Activated B cell treated with CpG ODN at 0.5 μM for 24 hours (primary cell): ENCODE results near the gene SCLY. TPM values are rescaled to one million over a fixed set of nuclear protein-coding genes. Genes with fewer than 3 reads are reported as not detected.

ENCODE experiments used
- ATAC-seq: fragments of 200-7000 bp; cut with Tn5 transposase; one replicate; pipeline ENCODE4 v1.10.0; 2021; ENCODE audit warnings: low read depth, mild to moderate bottlenecking, moderate library complexity
- CTCF ChIA-PET: fragments of 350-600 bp; sonication (Branson Sonifier 250); formaldehyde crosslinking; loops from one replicate; lab custom pipeline; 2021; ENCODE audit warnings: antibody characterized with exemption; lab: Charles Lee
- POLR2A ChIA-PET: fragments of 350-600 bp; sonication (Branson Sonifier 250); formaldehyde crosslinking; loops from one replicate; lab custom pipeline; 2021; ENCODE audit warnings: antibody characterized with exemption; lab: Charles Lee
- DNase-seq: peaks from one replicate; pipeline ENCODE4 v3.0.0; 2022
- H3K27ac Mint-ChIP-seq: one replicate; pipeline ENCODE4 v1.8.0; 2020; ENCODE audit warnings: mixed read lengths
- H3K27me3 Mint-ChIP-seq: one replicate; pipeline ENCODE4 v1.8.0; 2021; ENCODE audit warnings: mixed read lengths
- H3K36me3 Mint-ChIP-seq: one replicate; pipeline ENCODE4 v1.8.0; 2021; ENCODE audit warnings: low read depth, mixed read lengths
- H3K4me1 Mint-ChIP-seq: one replicate; pipeline ENCODE4 v1.8.0; 2021; ENCODE audit warnings: mixed read lengths
- H3K4me3 Mint-ChIP-seq: one replicate; pipeline ENCODE4 v1.8.0; 2020; ENCODE audit warnings: mild to moderate bottlenecking, mixed read lengths
- H3K9me3 Mint-ChIP-seq: one replicate; pipeline ENCODE4 v1.8.0; 2020; ENCODE audit warnings: mixed read lengths
- intact Hi-C: fragments of 100-400 bp; cut with micrococcal nuclease; formaldehyde crosslinking; loops from one replicate; pipeline ENCODE4 v1.15.1; 2024
- total RNA-seq: library from RNA; stranded (reverse); gene quantifications from 2 replicates; pipeline ENCODE4 v1.2.3, GENCODE V29; 2022
- TF ChIP-seq, protein P1 (sequence below): fragments of 200-600 bp; IDR thresholded peaks from one replicate; pipeline ENCODE4 v1.8.0; 2022; ENCODE audit warnings: antibody characterized with exemption, mild to moderate bottlenecking

The SCLY gene
- total RNA-seq, 1 donor from 2014 or later: 26.9 TPM

DNA sequence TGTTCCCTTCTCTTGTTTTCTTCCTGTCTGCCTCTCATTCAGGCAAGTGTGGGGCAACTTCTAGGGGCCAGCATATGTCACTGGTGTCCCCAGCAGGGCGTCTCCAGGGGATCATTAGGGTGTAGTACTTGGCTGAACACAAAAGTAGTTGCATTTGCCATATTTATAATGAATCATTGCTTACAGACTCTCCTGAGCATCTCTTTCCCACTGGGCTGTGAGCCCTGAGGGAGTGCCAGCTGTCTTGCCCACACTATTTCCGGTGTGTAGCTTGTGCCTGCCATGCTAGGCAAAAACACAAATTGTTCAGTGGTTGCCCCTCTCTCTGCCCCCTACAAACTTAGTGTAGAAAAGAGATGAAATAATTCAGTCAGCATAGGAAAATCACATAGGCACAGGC, 40.8 kb upstream of the SCLY start:
- POLR2A ChIA-PET: no interaction called here
- H3K4me3 Mint-ChIP-seq: no peak overlapping the region
- TF ChIP-seq, protein P1, sequence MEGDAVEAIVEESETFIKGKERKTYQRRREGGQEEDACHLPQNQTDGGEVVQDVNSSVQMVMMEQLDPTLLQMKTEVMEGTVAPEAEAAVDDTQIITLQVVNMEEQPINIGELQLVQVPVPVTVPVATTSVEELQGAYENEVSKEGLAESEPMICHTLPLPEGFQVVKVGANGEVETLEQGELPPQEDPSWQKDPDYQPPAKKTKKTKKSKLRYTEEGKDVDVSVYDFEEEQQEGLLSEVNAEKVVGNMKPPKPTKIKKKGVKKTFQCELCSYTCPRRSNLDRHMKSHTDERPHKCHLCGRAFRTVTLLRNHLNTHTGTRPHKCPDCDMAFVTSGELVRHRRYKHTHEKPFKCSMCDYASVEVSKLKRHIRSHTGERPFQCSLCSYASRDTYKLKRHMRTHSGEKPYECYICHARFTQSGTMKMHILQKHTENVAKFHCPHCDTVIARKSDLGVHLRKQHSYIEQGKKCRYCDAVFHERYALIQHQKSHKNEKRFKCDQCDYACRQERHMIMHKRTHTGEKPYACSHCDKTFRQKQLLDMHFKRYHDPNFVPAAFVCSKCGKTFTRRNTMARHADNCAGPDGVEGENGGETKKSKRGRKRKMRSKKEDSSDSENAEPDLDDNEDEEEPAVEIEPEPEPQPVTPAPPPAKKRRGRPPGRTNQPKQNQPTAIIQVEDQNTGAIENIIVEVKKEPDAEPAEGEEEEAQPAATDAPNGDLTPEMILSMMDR: no peak
- H3K27ac Mint-ChIP-seq: no peak overlapping the region
- no peak for DNase-seq
- no peaks in the 10 kb centered on the region for H3K9me3 Mint-ChIP-seq
- no peak for ATAC-seq
- peaks cover 39% of the 10 kb centered on the region for H3K36me3 Mint-ChIP-seq
- intact Hi-C loops: no loop called here
- no peaks in the 10 kb centered on the region for H3K27me3 Mint-ChIP-seq
- CTCF ChIA-PET: no interaction called here
- peaks cover 7% of the 10 kb centered on the region for H3K4me1 Mint-ChIP-seq

DNA sequence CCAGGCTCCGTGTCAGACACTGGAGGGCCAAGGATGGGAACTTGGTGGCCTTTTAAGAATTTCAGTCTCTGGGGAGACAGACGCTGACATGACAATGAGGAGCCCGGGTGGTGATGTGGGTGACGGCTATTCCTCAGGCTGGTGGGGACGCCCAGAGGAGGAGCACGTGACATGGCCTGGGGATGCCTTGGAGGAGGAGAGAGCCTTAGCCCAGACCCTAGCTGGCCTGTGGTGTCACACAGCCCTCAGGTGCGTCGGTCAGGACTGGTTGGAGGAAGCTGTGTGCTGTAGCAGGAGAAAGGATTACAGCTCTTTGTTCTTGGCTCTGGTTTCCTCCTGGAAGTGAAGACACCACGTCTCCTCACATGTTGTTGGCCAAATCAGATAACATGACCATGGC, 40.0 kb upstream of the SCLY start:
- DNase-seq (no peak), ATAC-seq (no peak)
- H3K4me3 Mint-ChIP-seq: no peak overlapping the region
- H3K27ac Mint-ChIP-seq: no peak overlapping the region
- intact Hi-C loops: no loop called here
- no peaks in the 10 kb centered on the region for H3K27me3 Mint-ChIP-seq
- CTCF ChIA-PET: no interaction called here
- TF ChIP-seq, protein P1: no peak
- POLR2A ChIA-PET: no interaction called here
- H3K36me3 Mint-ChIP-seq: peaks cover 48% of the 10 kb centered on the region
- H3K9me3 Mint-ChIP-seq: no peaks in the 10 kb centered on the region
- H3K4me1 Mint-ChIP-seq: peaks cover 6% of the 10 kb centered on the region

DNA sequence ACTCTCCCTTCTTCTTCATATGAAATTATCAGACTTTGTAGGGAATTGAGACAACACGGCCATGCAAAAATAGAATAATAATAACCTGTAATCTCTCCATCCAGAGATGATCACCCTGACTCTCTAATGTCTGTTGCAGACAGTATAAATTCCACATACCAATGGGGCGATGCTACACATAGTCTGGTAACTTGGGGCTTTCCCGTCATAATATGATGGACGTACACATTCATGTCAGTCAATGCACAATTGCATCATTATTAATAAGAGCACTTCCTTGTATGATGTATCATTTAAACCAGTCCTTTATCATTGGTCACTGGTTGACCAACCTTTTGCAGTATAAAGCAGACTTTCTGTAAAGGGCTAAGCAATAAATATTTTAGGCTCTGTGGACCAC, 39.5 kb upstream of the SCLY start:
- H3K36me3 Mint-ChIP-seq: peaks cover 52% of the 10 kb centered on the region
- no peak overlapping the region for H3K4me3 Mint-ChIP-seq
- ATAC-seq: no peak
- POLR2A ChIA-PET: no interaction called here
- TF ChIP-seq, protein P1: no peak
- no peaks in the 10 kb centered on the region for H3K27me3 Mint-ChIP-seq
- peaks cover 2% of the 10 kb centered on the region for H3K4me1 Mint-ChIP-seq
- intact Hi-C loops: no loop called here
- CTCF ChIA-PET: no interaction called here
- no peak overlapping the region for H3K27ac Mint-ChIP-seq
- no peak for DNase-seq
- no peaks in the 10 kb centered on the region for H3K9me3 Mint-ChIP-seq

DNA sequence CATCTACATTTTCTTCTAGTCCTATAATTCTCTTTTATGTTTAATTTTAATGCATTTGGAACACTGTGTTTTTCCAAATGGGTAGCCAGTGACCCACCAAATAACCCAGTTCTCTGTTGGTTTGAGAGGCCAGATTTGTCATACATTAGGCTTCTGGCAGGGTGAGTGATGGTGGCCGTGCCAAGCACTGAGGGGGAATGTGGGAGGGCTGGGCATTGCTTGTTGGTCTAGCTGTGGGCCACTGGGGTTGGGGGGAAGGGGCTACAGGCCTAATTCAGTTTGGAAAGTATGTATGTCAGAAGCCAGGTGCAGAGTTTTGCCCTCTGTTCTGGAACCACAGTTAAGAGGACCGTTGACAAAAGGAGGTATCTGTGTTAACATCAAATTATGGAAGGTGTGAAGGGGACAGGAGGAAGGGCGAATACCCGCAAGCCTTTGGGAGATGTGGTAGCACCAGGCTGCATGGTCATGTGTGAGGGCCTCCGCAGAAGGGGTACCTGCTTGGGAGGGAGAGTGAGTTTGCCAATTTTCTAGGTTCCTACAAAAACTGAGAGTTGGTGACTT, 38.1 kb upstream of the SCLY start:
- intact Hi-C loops: no loop called here
- ChIA-PET POLR2A (no interaction called here), CTCF (no interaction called here)
- Mint-ChIP-seq H3K4me1 (no peaks in the 10 kb centered on the region), H3K9me3 (no peaks in the 10 kb centered on the region), H3K27me3 (no peaks in the 10 kb centered on the region), H3K4me3 (no peak overlapping the region), H3K36me3 (peaks cover 56% of the 10 kb centered on the region), H3K27ac (no peak overlapping the region)
- TF ChIP-seq, protein P1: no peak
- ATAC-seq: no peak
- DNase-seq: no peak

DNA sequence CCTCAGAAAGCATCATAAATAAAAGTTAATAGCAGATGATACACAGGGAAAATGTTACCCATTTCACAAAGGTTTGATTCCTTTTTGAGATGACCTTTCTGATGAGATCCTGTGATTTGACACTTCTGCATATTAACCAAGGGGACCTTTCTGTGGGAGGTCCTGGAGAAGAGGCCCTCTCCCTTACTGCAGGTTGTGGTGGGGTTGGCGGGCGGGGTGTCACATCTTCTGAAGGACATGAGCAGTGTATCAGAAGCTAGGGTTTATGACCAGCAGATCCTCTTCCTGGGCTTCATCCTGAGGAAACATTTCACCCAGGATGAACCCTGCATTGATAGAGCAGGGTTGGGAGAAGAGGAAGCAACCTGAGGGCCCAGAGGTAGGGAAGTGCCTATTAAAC, 37.2 kb upstream of the SCLY start:
- ChIA-PET CTCF (no interaction called here), POLR2A (no interaction called here)

More for the DNA sequence above, 37.2 kb upstream of the SCLY start:
- peaks cover 54% of the 10 kb centered on the region for H3K36me3 Mint-ChIP-seq
- no peaks in the 10 kb centered on the region for H3K27me3 Mint-ChIP-seq
- no peaks in the 10 kb centered on the region for H3K4me1 Mint-ChIP-seq
- no peak overlapping the region for H3K4me3 Mint-ChIP-seq
- H3K27ac Mint-ChIP-seq: no peak overlapping the region
- ATAC-seq (no peak), DNase-seq (no peak)
- H3K9me3 Mint-ChIP-seq: no peaks in the 10 kb centered on the region
- intact Hi-C loops: no loop called here
- TF ChIP-seq, protein P1: no peak
